Measurements from ENCODE around the gene LRRC9.
A peak's percentile ranks its signal among the peaks of the same experiment; 100 is the strongest.

LRRC9 gene

DNA sequence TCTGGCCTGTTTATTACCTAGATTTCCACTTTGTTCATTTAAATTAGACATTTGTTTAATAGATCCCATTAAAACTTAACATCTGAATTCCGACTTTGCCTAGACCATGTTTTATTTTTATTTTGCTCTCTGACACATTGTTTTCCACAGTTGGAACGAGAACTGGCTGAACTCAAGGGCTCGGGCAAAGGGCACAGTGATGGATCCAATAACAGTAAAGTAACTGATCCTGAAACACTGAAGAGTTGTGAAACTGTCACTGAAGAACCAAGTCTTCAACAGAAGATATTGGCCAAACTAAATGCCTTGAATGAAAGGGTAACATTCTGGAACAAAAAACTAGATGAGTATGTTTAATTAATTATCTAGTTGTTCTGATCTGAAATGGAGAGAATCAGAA, 39.7 kb downstream of the LRRC9 start:
- H3K79me2 ChIP-seq (ENCODE audit: insufficient read depth, low read length), result no peaks in the 10 kb centered on the region
- H3K9me2 ChIP-seq (replicated peaks; ENCODE audit: insufficient read depth, low read length), result no peaks in the 10 kb centered on the region
- no peak overlapping the region for H3K27ac ChIP-seq (ENCODE audit: low read depth, low read length)
- H2AFZ ChIP-seq (ENCODE audit: low read depth, low read length, severe bottlenecking), result no peak overlapping the region
- H3K27me3 ChIP-seq (ENCODE audit: low read length), result no peaks in the 10 kb centered on the region
- no peak overlapping the region for H3K4me2 ChIP-seq (ENCODE audit: low read depth, low read length, poor library complexity, severe bottlenecking)
- no peaks in the 10 kb centered on the region for H3K9me3 ChIP-seq (ENCODE audit: insufficient read depth, low read length)
- no peak overlapping the region for H3K4me3 ChIP-seq (ENCODE audit: insufficient read depth, low read length, poor library complexity, severe bottlenecking)
- TF ChIP-seq, protein P1, sequence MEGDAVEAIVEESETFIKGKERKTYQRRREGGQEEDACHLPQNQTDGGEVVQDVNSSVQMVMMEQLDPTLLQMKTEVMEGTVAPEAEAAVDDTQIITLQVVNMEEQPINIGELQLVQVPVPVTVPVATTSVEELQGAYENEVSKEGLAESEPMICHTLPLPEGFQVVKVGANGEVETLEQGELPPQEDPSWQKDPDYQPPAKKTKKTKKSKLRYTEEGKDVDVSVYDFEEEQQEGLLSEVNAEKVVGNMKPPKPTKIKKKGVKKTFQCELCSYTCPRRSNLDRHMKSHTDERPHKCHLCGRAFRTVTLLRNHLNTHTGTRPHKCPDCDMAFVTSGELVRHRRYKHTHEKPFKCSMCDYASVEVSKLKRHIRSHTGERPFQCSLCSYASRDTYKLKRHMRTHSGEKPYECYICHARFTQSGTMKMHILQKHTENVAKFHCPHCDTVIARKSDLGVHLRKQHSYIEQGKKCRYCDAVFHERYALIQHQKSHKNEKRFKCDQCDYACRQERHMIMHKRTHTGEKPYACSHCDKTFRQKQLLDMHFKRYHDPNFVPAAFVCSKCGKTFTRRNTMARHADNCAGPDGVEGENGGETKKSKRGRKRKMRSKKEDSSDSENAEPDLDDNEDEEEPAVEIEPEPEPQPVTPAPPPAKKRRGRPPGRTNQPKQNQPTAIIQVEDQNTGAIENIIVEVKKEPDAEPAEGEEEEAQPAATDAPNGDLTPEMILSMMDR (IDR thresholded peaks at IDR 0.05; ENCODE audit: insufficient read depth, low read length, poor library complexity, severe bottlenecking), result no peak
- no peak for TF ChIP-seq EZH2phosphoT487 (conservative IDR thresholded peaks at IDR 0.05; ENCODE audit: low read length)
- H3K9ac ChIP-seq (ENCODE audit: low read length), result no peak overlapping the region
- no peaks in the 10 kb centered on the region for H3K36me3 ChIP-seq (ENCODE audit: low read length)
- H3F3A ChIP-seq (ENCODE audit: insufficient read depth), result no peaks in the 10 kb centered on the region
- H4K20me1 ChIP-seq (ENCODE audit: low read depth, low read length), result no peaks in the 10 kb centered on the region

DNA sequence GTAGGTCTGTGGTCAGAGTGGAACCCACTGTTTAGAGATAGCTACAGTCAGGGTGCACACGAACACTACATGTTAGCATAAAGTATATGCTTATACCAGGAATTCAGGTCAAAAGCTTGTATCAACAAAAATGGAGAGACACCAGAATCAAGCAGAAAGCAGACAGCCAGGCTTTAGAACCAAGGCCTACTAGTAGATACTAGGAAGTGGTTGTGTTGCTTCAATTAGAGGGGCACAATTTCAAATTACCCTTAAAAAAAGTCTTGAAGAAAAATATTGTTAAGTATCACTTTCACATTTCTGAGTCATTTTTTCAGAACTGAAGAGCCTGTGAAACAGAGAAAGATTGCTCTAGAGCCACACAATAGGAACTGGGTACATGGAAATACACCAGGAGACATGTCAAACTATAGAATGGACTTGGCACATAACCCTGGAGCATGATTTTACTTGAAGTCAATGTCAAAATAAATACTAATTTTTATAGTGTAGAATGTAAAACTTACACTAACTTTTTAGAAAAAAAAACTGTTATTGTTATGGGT, 41.6 kb downstream of the LRRC9 start:
- Histone ChIP-seq H3K79me2 (ENCODE audit: insufficient read depth, low read length) (no peaks in the 10 kb centered on the region), H3K27me3 (ENCODE audit: low read length) (no peaks in the 10 kb centered on the region), H3K4me3 (ENCODE audit: insufficient read depth, low read length, poor library complexity, severe bottlenecking) (no peak overlapping the region), H3K36me3 (ENCODE audit: low read length) (no peaks in the 10 kb centered on the region), H2AFZ (ENCODE audit: low read depth, low read length, severe bottlenecking) (no peak overlapping the region), H3K9me2 (replicated peaks; ENCODE audit: insufficient read depth, low read length) (no peaks in the 10 kb centered on the region), H3K9me3 (ENCODE audit: insufficient read depth, low read length) (no peaks in the 10 kb centered on the region), H3K9ac (ENCODE audit: low read length) (no peak overlapping the region), H3F3A (ENCODE audit: insufficient read depth) (no peaks in the 10 kb centered on the region), H3K27ac (ENCODE audit: low read depth, low read length) (no peak overlapping the region), H3K4me2 (ENCODE audit: low read depth, low read length, poor library complexity, severe bottlenecking) (no peak overlapping the region), H4K20me1 (ENCODE audit: low read depth, low read length) (no peaks in the 10 kb centered on the region)
- TF ChIP-seq, protein P1 (IDR thresholded peaks at IDR 0.05; ENCODE audit: insufficient read depth, low read length, poor library complexity, severe bottlenecking), result no peak
- no peak for TF ChIP-seq EZH2phosphoT487 (conservative IDR thresholded peaks at IDR 0.05; ENCODE audit: low read length)

DNA sequence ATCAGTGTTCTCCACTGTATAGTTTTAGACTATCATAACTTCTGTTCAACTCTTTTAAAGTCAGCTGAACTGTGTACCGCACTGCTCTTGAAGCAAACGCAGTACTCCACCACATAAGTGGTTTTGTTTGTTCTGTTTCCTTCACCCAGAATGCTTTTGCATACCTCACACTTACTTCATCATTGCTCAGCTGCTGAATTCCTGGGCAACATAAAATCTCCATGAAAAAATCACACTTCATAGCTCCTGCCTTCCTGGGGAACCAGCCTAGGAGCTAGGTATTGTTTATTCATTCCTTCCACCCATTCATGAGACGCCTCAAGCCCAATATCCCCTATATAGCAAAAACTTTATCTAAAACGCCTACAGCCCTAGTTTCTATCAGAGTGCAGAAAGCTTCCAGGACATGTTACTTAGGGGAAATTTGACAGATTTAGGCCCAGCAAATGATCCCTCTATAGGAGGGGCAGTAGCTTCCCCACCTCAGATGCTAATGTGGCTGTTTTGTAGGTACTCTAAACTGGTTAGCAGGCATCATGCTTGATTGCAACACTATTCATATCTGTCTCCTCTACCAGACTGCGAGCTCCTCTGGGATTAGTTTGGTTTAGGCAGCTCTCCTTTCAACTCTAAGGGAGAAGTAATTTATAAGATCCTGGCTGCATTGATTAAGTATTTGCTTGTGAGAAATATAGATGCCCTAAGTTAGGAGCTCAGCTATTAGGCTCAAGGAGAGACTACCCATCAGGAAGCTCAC, 44.5 kb downstream of the LRRC9 start:
- Histone ChIP-seq H2AFZ (ENCODE audit: low read depth, low read length, severe bottlenecking) (peak overlapping the region; percentile 80), H3K27ac (ENCODE audit: low read depth, low read length) (peak overlapping the region; percentile 57)

More for the DNA sequence above, 44.5 kb downstream of the LRRC9 start:
- TF ChIP-seq, protein P1 (IDR thresholded peaks at IDR 0.05; ENCODE audit: insufficient read depth, low read length, poor library complexity, severe bottlenecking), result no peak
- no peak for TF ChIP-seq EZH2phosphoT487 (conservative IDR thresholded peaks at IDR 0.05; ENCODE audit: low read length)
- Histone ChIP-seq H3K4me3 (ENCODE audit: insufficient read depth, low read length, poor library complexity, severe bottlenecking) (peak overlapping the region; percentile 31), H3K36me3 (ENCODE audit: low read length) (no peaks in the 10 kb centered on the region), H3K9me3 (ENCODE audit: insufficient read depth, low read length) (no peaks in the 10 kb centered on the region), H3K9me2 (replicated peaks; ENCODE audit: insufficient read depth, low read length) (no peaks in the 10 kb centered on the region), H3K79me2 (ENCODE audit: insufficient read depth, low read length) (no peaks in the 10 kb centered on the region), H3K4me2 (ENCODE audit: low read depth, low read length, poor library complexity, severe bottlenecking) (peak overlapping the region; percentile 76), H3K27me3 (ENCODE audit: low read length) (no peaks in the 10 kb centered on the region), H3K9ac (ENCODE audit: low read length) (peak overlapping the region; percentile 49), H3F3A (ENCODE audit: insufficient read depth) (no peaks in the 10 kb centered on the region), H4K20me1 (ENCODE audit: low read depth, low read length) (no peaks in the 10 kb centered on the region)

Data from SU-DHL-6 (cell line).